Measurements from ENCODE around the gene MIGA1.
"Not testable (repeated sequence)": the region's sequence is repeated elsewhere in the genome, so short reads cannot be mapped to it uniquely, and the experiment has no call there.

MIGA1 gene

GRCh38 chr1:77881061-77881460 lies 101.6 kb downstream of the MIGA1 start:
- no peak overlapping the region for H3K27ac Mint-ChIP-seq
- no peaks in the 10 kb centered on the region for H3K4me1 Mint-ChIP-seq (ENCODE audit: low read depth in 2 of 2)
- H3K4me3 Mint-ChIP-seq, result no peak overlapping the region
- H3K27me3 Mint-ChIP-seq, result peaks cover 6 to 10% of the 10 kb centered on the region in 2 donors
- no peak for DNase-seq
- no peak for ATAC-seq (replicated peaks)
- peaks cover 19% of the 10 kb centered on the region for H3K36me3 Mint-ChIP-seq (ENCODE audit: insufficient read depth)
- H3K9me3 Mint-ChIP-seq, result no peaks in the 10 kb centered on the region

GRCh38 chr1:77882411-77882810 lies 103.0 kb downstream of the MIGA1 start:
- Mint-ChIP-seq H3K9me3 (no peaks in the 10 kb centered on the region), H3K27me3 (peaks cover 15 to 22% of the 10 kb centered on the region in 2 donors), H3K4me3 (no peak overlapping the region), H3K27ac (no peak overlapping the region), H3K4me1 (ENCODE audit: low read depth in 2 of 2) (peaks cover 3 to 7% of the 10 kb centered on the region in 2 donors), H3K36me3 (ENCODE audit: insufficient read depth) (peaks cover 16% of the 10 kb centered on the region)
- ATAC-seq (replicated peaks), result peak; percentile 51
- DNase-seq, result no peak

- Mint-ChIP-seq H3K4me3 (peak within 1 kb of the TSS; percentile 64 to 77), H3K9me3 (no peaks in the 10 kb centered on the region), H3K27me3 (peaks cover 24 to 35% of the 10 kb centered on the region in 2 donors), H3K27ac (no peak within 1 kb of the TSS), H3K36me3 (ENCODE audit: insufficient read depth) (peaks cover 3% of the 10 kb centered on the region), H3K4me1 (ENCODE audit: low read depth in 2 of 2) (peaks cover 11% of the 10 kb centered on the region in 2 donors)
- DNase-seq (no peak), ATAC-seq (replicated peaks) (no peak)
Measured at GRCh38 chr1:77888081-77888780, 108.8 kb downstream of the MIGA1 start, which contains the start of gene NEXN. NEXN (plus strand) TSS chr1:77888624; CDS start chr1:77916107, 27,483 bp downstream.

GRCh38 chr1:77888781-77889642 lies 109.6 kb downstream of the MIGA1 start:
- DNase-seq (peak in 1 of 3 experiments; percentile 1), ATAC-seq (replicated peaks) (peak; percentile 68)
- H3K36me3 Mint-ChIP-seq (ENCODE audit: insufficient read depth), result no peaks in the 10 kb centered on the region
- peaks cover 24 to 35% of the 10 kb centered on the region in 2 donors for H3K27me3 Mint-ChIP-seq
- H3K4me1 Mint-ChIP-seq (ENCODE audit: low read depth in 2 of 2), result peaks cover 11% of the 10 kb centered on the region in 2 donors
- H3K27ac Mint-ChIP-seq, result no peak overlapping the region
- H3K4me3 Mint-ChIP-seq, result peak overlapping the region; percentile 64 to 77
- no peaks in the 10 kb centered on the region for H3K9me3 Mint-ChIP-seq

GRCh38 chr1:77889671-77890070 lies 110.2 kb downstream of the MIGA1 start:
- Mint-ChIP-seq H3K27me3 (peaks cover 24 to 35% of the 10 kb centered on the region in 2 donors), H3K9me3 (no peaks in the 10 kb centered on the region), H3K4me1 (ENCODE audit: low read depth in 2 of 2) (peaks cover 11% of the 10 kb centered on the region in 2 donors), H3K27ac (no peak overlapping the region), H3K36me3 (ENCODE audit: insufficient read depth) (no peaks in the 10 kb centered on the region), H3K4me3 (no peak overlapping the region)
- DNase-seq, result no peak
- ATAC-seq (replicated peaks), result no peak

GRCh38 chr1:77891200-77891599 lies 111.8 kb downstream of the MIGA1 start:
- no peak overlapping the region for H3K4me3 Mint-ChIP-seq
- peaks cover 11% of the 10 kb centered on the region in 2 donors for H3K4me1 Mint-ChIP-seq (ENCODE audit: low read depth in 2 of 2)
- peaks cover 18 to 23% of the 10 kb centered on the region in 2 donors for H3K27me3 Mint-ChIP-seq
- H3K36me3 Mint-ChIP-seq (ENCODE audit: insufficient read depth), result no peaks in the 10 kb centered on the region
- H3K9me3 Mint-ChIP-seq, result no peaks in the 10 kb centered on the region
- DNase-seq, result no peak
- no peak overlapping the region for H3K27ac Mint-ChIP-seq
- ATAC-seq (replicated peaks), result no peak

GRCh38 chr1:77899647-77900320 lies 120.3 kb downstream of the MIGA1 start:
- ATAC-seq (replicated peaks) (no peak), DNase-seq (no peak)
- H3K27ac Mint-ChIP-seq, result no peak overlapping the region
- no peaks in the 10 kb centered on the region for H3K4me1 Mint-ChIP-seq (ENCODE audit: low read depth in 2 of 2)
- no peaks in the 10 kb centered on the region for H3K9me3 Mint-ChIP-seq
- H3K36me3 Mint-ChIP-seq (ENCODE audit: insufficient read depth), result no peaks in the 10 kb centered on the region
- H3K27me3 Mint-ChIP-seq, result no peaks in the 10 kb centered on the region
- H3K4me3 Mint-ChIP-seq, result no peak overlapping the region

- ATAC-seq (replicated peaks) (no peak), DNase-seq (no peak)
- no peaks in the 10 kb centered on the region for H3K4me1 Mint-ChIP-seq (ENCODE audit: low read depth in 2 of 2)
- H3K9me3 Mint-ChIP-seq, result no peaks in the 10 kb centered on the region
- H3K36me3 Mint-ChIP-seq (ENCODE audit: insufficient read depth), result no peaks in the 10 kb centered on the region
- no peak overlapping the region for H3K4me3 Mint-ChIP-seq
- H3K27me3 Mint-ChIP-seq, result no peaks in the 10 kb centered on the region
- no peak overlapping the region for H3K27ac Mint-ChIP-seq
Measured at GRCh38 chr1:77900687-77901293, 121.3 kb downstream of the MIGA1 start.

- H3K4me3 Mint-ChIP-seq, result no peak overlapping the region
- no peak overlapping the region for H3K27ac Mint-ChIP-seq
- H3K4me1 Mint-ChIP-seq (ENCODE audit: low read depth in 2 of 2), result no peaks in the 10 kb centered on the region
- H3K27me3 Mint-ChIP-seq, result peaks cover 0 to 6% of the 10 kb centered on the region in 2 donors
- no peak for DNase-seq
- H3K36me3 Mint-ChIP-seq (ENCODE audit: insufficient read depth), result no peaks in the 10 kb centered on the region
- no peak for ATAC-seq (replicated peaks)
- H3K9me3 Mint-ChIP-seq, result no peaks in the 10 kb centered on the region
Measured at GRCh38 chr1:77905603-77906002, 126.2 kb downstream of the MIGA1 start.

GRCh38 chr1:77906019-77906545 lies 126.6 kb downstream of the MIGA1 start:
- Mint-ChIP-seq H3K9me3 (no peaks in the 10 kb centered on the region), H3K27me3 (peaks cover 0 to 6% of the 10 kb centered on the region in 2 donors), H3K4me1 (ENCODE audit: low read depth in 2 of 2) (no peaks in the 10 kb centered on the region), H3K36me3 (ENCODE audit: insufficient read depth) (no peaks in the 10 kb centered on the region), H3K4me3 (no peak overlapping the region), H3K27ac (no peak overlapping the region)
- no peak for ATAC-seq (replicated peaks)
- DNase-seq, result no peak

- no peaks in the 10 kb centered on the region for H3K4me1 Mint-ChIP-seq (ENCODE audit: low read depth in 2 of 2)
Measured at GRCh38 chr1:77906624-77907023, 127.2 kb downstream of the MIGA1 start.

GRCh38 chr1:77910116-77910515 lies 130.7 kb downstream of the MIGA1 start:
- Mint-ChIP-seq H3K27me3 (peaks cover 0 to 6% of the 10 kb centered on the region in 2 donors), H3K4me3 (no peak overlapping the region), H3K9me3 (no peaks in the 10 kb centered on the region), H3K4me1 (ENCODE audit: low read depth in 2 of 2) (no peaks in the 10 kb centered on the region), H3K27ac (no peak overlapping the region), H3K36me3 (ENCODE audit: insufficient read depth) (no peaks in the 10 kb centered on the region)
- ATAC-seq (replicated peaks), result no peak
- DNase-seq, result no peak

More at GRCh38 chr1:77906624-77907023, 127.2 kb downstream of the MIGA1 start:
- Mint-ChIP-seq H3K36me3 (ENCODE audit: insufficient read depth) (no peaks in the 10 kb centered on the region), H3K4me3 (no peak overlapping the region), H3K9me3 (no peaks in the 10 kb centered on the region), H3K27me3 (peaks cover 0 to 6% of the 10 kb centered on the region in 2 donors), H3K27ac (no peak overlapping the region)
- ATAC-seq (replicated peaks) (no peak), DNase-seq (no peak)

- DNase-seq; ATAC-seq (replicated peaks); H3K36me3 Mint-ChIP-seq (ENCODE audit: insufficient read depth); H3K27ac Mint-ChIP-seq; H3K27me3 Mint-ChIP-seq; H3K4me1 Mint-ChIP-seq (ENCODE audit: low read depth in 2 of 2); H3K4me3 Mint-ChIP-seq; H3K9me3 Mint-ChIP-seq: not testable (repeated sequence)
Measured at GRCh38 chr1:77918918-77919317, 139.5 kb downstream of the MIGA1 start.
